H1 (cell line): ENCODE measurements around the gene BBC3. TPM values are rescaled to one million over a fixed set of nuclear protein-coding genes. Genes with fewer than 3 reads are reported as not detected.

ENCODE experiments used
- CTCF ChIA-PET: fragments of 300-600 bp; sonication (Branson Sonifier 250); formaldehyde crosslinking; loops from one replicate; lab custom pipeline; 2021; ENCODE audit not compliant: partially characterized antibody; lab: Charles Lee
- POLR2A ChIA-PET: fragments of 300-600 bp; sonication (Branson Sonifier 250); formaldehyde crosslinking; loops from one replicate; lab custom pipeline; 2021; ENCODE audit warnings: inconsistent platforms; ENCODE audit not compliant: partially characterized antibody; lab: Charles Lee
- DNase-seq, 2 experiments: peaks; one replicate each; pipeline versions ENCODE4 v3.0.0 to v3.0.0-alpha.2; 2010 to 2022; ENCODE audit warnings: low spot score in 2 of 2, low read depth in 1 of 2, mixed read lengths in 1 of 2
- FAIRE-seq: peaks from 2 replicates; lab custom pipeline; 2011; peaks lifted over from hg19 to GRCh38; lab: Jason Lieb, UNC
- H2AFZ ChIP-seq: 2 replicates; pipeline ENCODE4 v1.8.1; 2012; ENCODE audit warnings: low read length, inconsistent platforms
- H2AK5ac ChIP-seq: 2 replicates; pipeline ENCODE4 v1.6.1; 2013; ENCODE audit warnings: low read depth, low read length
- H2BK120ac ChIP-seq: replicated peaks from 2 replicates; pipeline ENCODE3; 2013; ENCODE audit warnings: low read depth, low read length, inconsistent platforms
- H2BK12ac ChIP-seq: 2 replicates; pipeline ENCODE4 v1.6.1; 2013; ENCODE audit warnings: low read depth, low read length
- H2BK15ac ChIP-seq: 2 replicates; pipeline ENCODE4 v1.6.1; 2013; ENCODE audit warnings: low read length
- H2BK20ac ChIP-seq: 2 replicates; pipeline ENCODE4 v1.6.1; 2013; ENCODE audit warnings: low read length
- H2BK5ac ChIP-seq: 2 replicates; pipeline ENCODE4 v1.6.1; 2013; ENCODE audit warnings: low read depth, low read length
- H3K14ac ChIP-seq: 2 replicates; pipeline ENCODE4 v1.6.1; 2013; ENCODE audit warnings: inconsistent platforms; ENCODE audit not compliant: insufficient read length
- H3K18ac ChIP-seq: 2 replicates; pipeline ENCODE4 v1.6.1; 2013; ENCODE audit warnings: low read length; ENCODE audit errors: extremely low read depth
- H3K23ac ChIP-seq: 2 replicates; pipeline ENCODE4 v1.6.1; 2013; ENCODE audit warnings: inconsistent platforms; ENCODE audit not compliant: insufficient read length
- H3K23me2 ChIP-seq: 2 replicates; pipeline ENCODE4 v1.6.1; 2013; ENCODE audit warnings: low read depth, low read length
- H3K27ac ChIP-seq: 2 replicates; pipeline ENCODE4 v1.6.1; 2011; ENCODE audit warnings: low read depth, low read length, inconsistent platforms
- H3K27me3 ChIP-seq, 4 experiments: replicated peaks in 1 of 4; 1 replicate in 1 of 4; 2 replicates in 3 of 4; pipeline versions ENCODE4 v1.6.1 to v1.8.1; 2011 to 2013; ENCODE audit warnings: low read length in 3 of 4, mild to moderate bottlenecking in 3 of 4, inconsistent platforms in 2 of 4, mixed read lengths in 2 of 4, moderate library complexity in 1 of 4; ENCODE audit not compliant: control insufficient read depth in 3 of 4, insufficient read depth in 3 of 4; ENCODE audit errors: extremely low read depth in 1 of 4
- H3K36me3 ChIP-seq, 4 experiments: 2 replicates each; pipeline versions ENCODE4 v1.6.1 to v1.8.1; 2011 to 2013; ENCODE audit warnings: mild to moderate bottlenecking in 4 of 4, low read length in 3 of 4, moderate library complexity in 2 of 4, control low read depth in 1 of 4, inconsistent platforms in 1 of 4; ENCODE audit not compliant: insufficient read depth in 4 of 4, control insufficient read depth in 2 of 4
- H3K4ac ChIP-seq: replicated peaks from 2 replicates; pipeline ENCODE3; 2013; ENCODE audit warnings: low read length, low read depth, mixed read lengths, inconsistent platforms; ENCODE audit not compliant: insufficient read length
- H3K4me1 ChIP-seq, 4 experiments: replicated peaks in 1 of 4; 1 replicate in 1 of 4; 2 replicates in 3 of 4; pipeline versions ENCODE4 v1.6.1 to v1.8.1; 2011 to 2013; ENCODE audit warnings: low read length in 3 of 4, inconsistent platforms in 2 of 4, mixed read lengths in 1 of 4; ENCODE audit not compliant: insufficient read depth in 4 of 4, control insufficient read depth in 3 of 4
- H3K4me2 ChIP-seq, 2 experiments: 2 replicates each; pipeline versions ENCODE4 v1.6.1 to v1.8.1; 2011 to 2013; ENCODE audit warnings: low read depth in 2 of 2, low read length in 2 of 2, control low read depth in 1 of 2, inconsistent platforms in 1 of 2, mild to moderate bottlenecking in 1 of 2; ENCODE audit not compliant: insufficient read depth in 1 of 2
- H3K4me3 ChIP-seq, 4 experiments: fragments of 200-600, 300-600 bp in 1 of 4; sonication (generic), shearing (Covaris generic), sonication (Bioruptor Twin) in 1 of 4; 2 replicates each; pipeline versions ENCODE4 v1.5.1 to v1.8.1; 2011 to 2016; ENCODE audit warnings: low read length in 4 of 4, low read depth in 3 of 4, control low read depth in 2 of 4, inconsistent platforms in 2 of 4, mild to moderate bottlenecking in 2 of 4, mixed read lengths in 1 of 4, moderate library complexity in 1 of 4; ENCODE audit not compliant: insufficient read depth in 2 of 4; ENCODE audit errors: extremely low read depth in 1 of 4
- H3K56ac ChIP-seq: replicated peaks from 2 replicates; pipeline ENCODE3; 2013; ENCODE audit warnings: low read depth, mild to moderate bottlenecking, mixed read lengths, low read length, inconsistent platforms; ENCODE audit not compliant: insufficient read length
- H3K79me1 ChIP-seq: 2 replicates; pipeline ENCODE4 v1.6.1; 2013; ENCODE audit warnings: low read depth, low read length, control low read depth
- H3K79me2 ChIP-seq, 2 experiments: 2 replicates each; pipeline versions ENCODE4 v1.6.1 to v1.8.1; 2012 to 2013; ENCODE audit warnings: low read length in 2 of 2, mild to moderate bottlenecking in 2 of 2, inconsistent platforms in 1 of 2; ENCODE audit not compliant: insufficient read depth in 2 of 2, control insufficient read depth in 1 of 2
- H3K9ac ChIP-seq, 4 experiments: replicated peaks in 1 of 4; 1 replicate in 1 of 4; 2 replicates in 3 of 4; pipeline versions ENCODE4 v1.6.1 to v1.8.1; 2011 to 2013; ENCODE audit warnings: low read depth in 3 of 4, low read length in 3 of 4, control low read depth in 2 of 4, mild to moderate bottlenecking in 2 of 4, moderate library complexity in 2 of 4, inconsistent platforms in 1 of 4; ENCODE audit errors: extremely low read depth in 1 of 4
- H3K9me3 ChIP-seq, 2 experiments: 2 replicates each; pipeline versions ENCODE4 v1.6.1 to v1.8.1; 2012 to 2013; ENCODE audit warnings: mild to moderate bottlenecking in 2 of 2, moderate library complexity in 2 of 2, control low read depth in 1 of 2, inconsistent platforms in 1 of 2, low read depth in 1 of 2, low read length in 1 of 2, mixed read lengths in 1 of 2; ENCODE audit not compliant: insufficient read depth in 2 of 2
- H4K20me1 ChIP-seq, 2 experiments: replicated peaks in 1 of 2; 2 replicates each; pipeline versions ENCODE3 to v1.8.1; 2011 to 2013; ENCODE audit warnings: inconsistent platforms in 2 of 2, low read length in 2 of 2, mild to moderate bottlenecking in 1 of 2; ENCODE audit not compliant: insufficient read depth in 2 of 2, control insufficient read depth in 1 of 2
- H4K5ac ChIP-seq: 2 replicates; pipeline ENCODE4 v1.6.1; 2013; ENCODE audit warnings: low read length, low read depth, mixed read lengths, inconsistent platforms; ENCODE audit not compliant: insufficient read length
- H4K8ac ChIP-seq: 2 replicates; pipeline ENCODE4 v1.8.0; 2013; ENCODE audit warnings: mild to moderate bottlenecking, moderate library complexity, low read length, inconsistent platforms; ENCODE audit not compliant: insufficient read depth; ENCODE audit errors: extremely low read depth
- H4K91ac ChIP-seq: replicated peaks from 2 replicates; pipeline ENCODE3; 2013; ENCODE audit warnings: low read length, mixed read lengths, inconsistent platforms; ENCODE audit not compliant: insufficient read length
- ATF3 ChIP-seq: IDR thresholded peaks from 2 replicates; pipeline ENCODE4 v1.6.1; 2011; ENCODE audit warnings: low read depth, mild to moderate bottlenecking, low read length; ENCODE audit not compliant: insufficient read depth
- CTCF ChIP-seq, 3 experiments: IDR thresholded peaks; 1 replicate in 2 of 3; 2 replicates in 1 of 3; pipeline versions ENCODE4 v1.5.1 to v1.6.1; 2011; ENCODE audit warnings: low read length in 3 of 3, mild to moderate bottlenecking in 3 of 3, inconsistent platforms in 2 of 3, low read depth in 1 of 3, moderate library complexity in 1 of 3; ENCODE audit not compliant: insufficient read depth in 1 of 3; ENCODE audit errors: control extremely low read depth in 1 of 3
- GABPA ChIP-seq: IDR thresholded peaks from 2 replicates; pipeline ENCODE4 v1.6.1; 2011; ENCODE audit warnings: mild to moderate bottlenecking, low read length, moderate library complexity, borderline replicate concordance; ENCODE audit not compliant: insufficient read depth
- GTF2F1 ChIP-seq: IDR thresholded peaks from 2 replicates; pipeline ENCODE4 v1.6.1; 2012; ENCODE audit warnings: low read depth, low read length, improper control_type of control experiment, borderline replicate concordance
- NANOG ChIP-seq: IDR thresholded peaks from 2 replicates; pipeline ENCODE4 v1.6.1; 2011; ENCODE audit warnings: low read length, low read depth, mild to moderate bottlenecking, inconsistent platforms; ENCODE audit not compliant: insufficient read depth, poor library complexity, severe bottlenecking
- POLR2A ChIP-seq, 2 experiments: IDR thresholded peaks; 1 replicate in 1 of 2; 2 replicates in 1 of 2; pipeline ENCODE4 v1.6.1; 2011; ENCODE audit warnings: low read depth in 2 of 2, low read length in 2 of 2, mild to moderate bottlenecking in 2 of 2; ENCODE audit errors: control extremely low read depth in 1 of 2
- RFX5 ChIP-seq: IDR thresholded peaks from 2 replicates; pipeline ENCODE4 v1.6.1; 2011; ENCODE audit warnings: low read depth, low read length, improper control_type of control experiment, borderline replicate concordance
- TAF1 ChIP-seq: IDR thresholded peaks from 2 replicates; pipeline ENCODE4 v1.6.1; 2011; ENCODE audit warnings: mild to moderate bottlenecking, low read depth, low read length
- TCF12 ChIP-seq: IDR thresholded peaks from 2 replicates; pipeline ENCODE4 v1.6.1; 2011; ENCODE audit warnings: low read depth, mild to moderate bottlenecking, low read length
- WGBS, 2 experiments: shearing (Covaris generic) in 1 of 2; methylation state at CpG; one replicate each; pipeline versions ENCODE4 v1.1.6 to v1.1.7; 2013 to 2015; ENCODE audit warnings: low lambda C conversion rate in 2 of 2, mixed read lengths in 2 of 2, inconsistent platforms in 1 of 2, low coverage in 1 of 2, missing lambda C conversion rate in 1 of 2; ENCODE audit not compliant: insufficient replicate concordance in 2 of 2, insufficient coverage in 1 of 2, insufficient read length in 1 of 2; ENCODE audit errors: extremely low coverage in 1 of 2, missing lambda C conversion rate in 1 of 2; 5-methylcytosine and 5-hydroxymethylcytosine counted together
- polyA plus RNA-seq, 7 experiments: library from polyadenylated mRNA; depleted of rRNA in 3 of 7; stranded (reverse) in 5 of 7; unstranded in 2 of 7; fragments of >200 nt in 5 of 7; fragments of 200-250 nt in 2 of 7; gene quantifications; 1 replicate in 5 of 7; 2 replicates in 1 of 7; 4 replicates in 1 of 7; pipeline versions ENCODE4 v1.2.1 to v1.2.3, GENCODE V29; 2011 to 2013; ENCODE audit warnings: missing spikeins in 2 of 7, mixed read lengths in 2 of 7
- total RNA-seq: library from RNA; stranded (reverse); fragmentation: NEBNext Ultra II Directional; extraction: Animal tissue kit (Norgen Biotek cat#: 25700); gene quantifications from 2 replicates; pipeline ENCODE4 v1.2.1, GENCODE V29; 2021

The BBC3 gene
- total and polyA plus RNA-seq, 2 of the 8 experiments (the other 6 are each of a cell fraction or from before 2014, with no cell fraction given), result 13.2 to 21.6 TPM

- Histone ChIP-seq H2BK120ac (no peak overlapping the region), H4K8ac (no peak overlapping the region), H3K23ac (no peak overlapping the region), H2BK12ac (no peak overlapping the region), H3K14ac (no peak overlapping the region), H2BK15ac (no peak overlapping the region), H2AK5ac (no peak overlapping the region), H3K4ac (no peak overlapping the region), H3K18ac (no peak overlapping the region), H4K91ac (no peak overlapping the region), H3K56ac (no peak overlapping the region), H2BK20ac (no peak overlapping the region), H3K27ac (no peak overlapping the region), H3K36me3 (peaks cover 5 to 31% (median 14%) of the 10 kb centered on the region in 4 experiments; a peak in 7 of 8 replicates), H4K20me1 (peaks cover 0 to 8% of the 10 kb centered on the region in 2 experiments), H4K5ac (no peak overlapping the region), H3K4me3 (no peak overlapping the region), H2AFZ (no peak overlapping the region), H3K9ac (no peak overlapping the region), H3K79me1 (peaks cover 5% of the 10 kb centered on the region), H3K4me2 (peak overlapping the region in 1 of 2 experiments; percentile 94; a peak in 1 of 4 replicates), H3K27me3 (no peaks in the 10 kb centered on the region), H2BK5ac (no peak overlapping the region; the same call in 1 of the 2 replicates), H3K9me3 (no peaks in the 10 kb centered on the region), H3K4me1 (peaks cover 0 to 8% (median 6%) of the 10 kb centered on the region in 4 experiments; a peak in 6 of 7 replicates), H3K79me2 (peaks cover 0 to 15% of the 10 kb centered on the region in 2 experiments; a peak in 2 of 4 replicates), H3K23me2 (peaks cover 9% of the 10 kb centered on the region)
- CTCF ChIA-PET, result no interaction called here
- DNase-seq, result no peak
- FAIRE-seq, result no peak
- WGBS, 2 experiments, result 89% methylated on average over 6 of the region's 6 CpGs; no CpG with 5 or more reads in 1 of the 2 experiments
- POLR2A ChIA-PET, result interaction anchor here (0.7 to 4.8 kb wide), 3 partner anchors 11 to 48 kb away, joined by 3 to 49 read pairs (median 3); partner anchors contain the start of gene INAFM1
- TF ChIP-seq RFX5 (no peak), TCF12 (no peak), CTCF (IDR thresholded peaks at IDR 0.05; ENCODE audit: control extremely low read depth in 1 of 3, insufficient read depth in 1 of 3, low read depth in 1 of 3, low read length in 3 of 3) (no peak), ATF3 (no peak), GTF2F1 (no peak), NANOG (no peak), TAF1 (no peak), GABPA (no peak), POLR2A (IDR thresholded peaks at IDR 0.05; ENCODE audit: control extremely low read depth in 1 of 2, low read depth in 2 of 2, low read length in 2 of 2) (no peak)
These were observed 28.0 kb upstream of the BBC3 start for GRCh38 chr19:47258895-47259555.
